HCT116 (cell line): Measurements from ENCODE around the gene C9orf72.

Experiments
- CTCF ChIP-seq, 3 experiments: fragments of 200-600 bp in 1 of 3; sonication (generic) in 1 of 3; IDR thresholded peaks in 2 of 3; conservative IDR thresholded peaks in 1 of 3; 2 replicates each; pipeline ENCODE4 v1.5.1; 2012 to 2017; ENCODE audit warnings: low read depth in 2 of 3, low read length in 2 of 3, antibody characterized with exemption in 1 of 3, borderline replicate concordance in 1 of 3, control low read depth in 1 of 3, mild to moderate bottlenecking in 1 of 3, mixed read lengths in 1 of 3, mixed run types in 1 of 3, moderate library complexity in 1 of 3; ENCODE audit not compliant: insufficient read depth in 1 of 3
- EGR1 ChIP-seq: IDR thresholded peaks from 2 replicates; pipeline ENCODE4 v1.6.1; 2012; ENCODE audit warnings: low read depth
- EZH2 ChIP-seq: fragments of 200-600 bp; sonication (generic); IDR thresholded peaks from 2 replicates; pipeline ENCODE4 v1.6.1; 2017; ENCODE audit warnings: antibody characterized with exemption, mixed run types
- MAX ChIP-seq: IDR thresholded peaks from 2 replicates; pipeline ENCODE4 v1.6.1; 2012
- POLR2A ChIP-seq: IDR thresholded peaks from 2 replicates; pipeline ENCODE4 v1.7.0; 2011; ENCODE audit warnings: borderline replicate concordance; ENCODE audit not compliant: insufficient read depth, insufficient read length; ENCODE audit errors: extremely low read depth
- REST ChIP-seq: IDR thresholded peaks from 2 replicates; pipeline ENCODE4 v1.6.1; 2012; ENCODE audit warnings: low read depth
- ZBTB33 ChIP-seq: IDR thresholded peaks from 2 replicates; pipeline ENCODE4 v1.6.1; 2011; ENCODE audit warnings: mild to moderate bottlenecking, low read length, moderate library complexity; ENCODE audit not compliant: insufficient replicate concordance; ENCODE audit errors: extremely low read depth

- TF ChIP-seq CTCF (IDR thresholded peaks at IDR 0.05 in 2 of 3, conservative IDR thresholded peaks at IDR 0.05 in 1 of 3; ENCODE audit: borderline replicate concordance in 1 of 3, insufficient read depth in 1 of 3, low read depth in 2 of 3, low read length in 2 of 3) (no peak), EZH2 (no peak), POLR2A (no peak), REST (no peak), MAX (no peak), EGR1 (no peak), ZBTB33 (no peak)
Observed at GRCh38 chr9:27499451-27499850, 73.8 kb downstream of the C9orf72 start.
